ENCODE data around the gene GALNT2.

GALNT2 gene

DNA sequence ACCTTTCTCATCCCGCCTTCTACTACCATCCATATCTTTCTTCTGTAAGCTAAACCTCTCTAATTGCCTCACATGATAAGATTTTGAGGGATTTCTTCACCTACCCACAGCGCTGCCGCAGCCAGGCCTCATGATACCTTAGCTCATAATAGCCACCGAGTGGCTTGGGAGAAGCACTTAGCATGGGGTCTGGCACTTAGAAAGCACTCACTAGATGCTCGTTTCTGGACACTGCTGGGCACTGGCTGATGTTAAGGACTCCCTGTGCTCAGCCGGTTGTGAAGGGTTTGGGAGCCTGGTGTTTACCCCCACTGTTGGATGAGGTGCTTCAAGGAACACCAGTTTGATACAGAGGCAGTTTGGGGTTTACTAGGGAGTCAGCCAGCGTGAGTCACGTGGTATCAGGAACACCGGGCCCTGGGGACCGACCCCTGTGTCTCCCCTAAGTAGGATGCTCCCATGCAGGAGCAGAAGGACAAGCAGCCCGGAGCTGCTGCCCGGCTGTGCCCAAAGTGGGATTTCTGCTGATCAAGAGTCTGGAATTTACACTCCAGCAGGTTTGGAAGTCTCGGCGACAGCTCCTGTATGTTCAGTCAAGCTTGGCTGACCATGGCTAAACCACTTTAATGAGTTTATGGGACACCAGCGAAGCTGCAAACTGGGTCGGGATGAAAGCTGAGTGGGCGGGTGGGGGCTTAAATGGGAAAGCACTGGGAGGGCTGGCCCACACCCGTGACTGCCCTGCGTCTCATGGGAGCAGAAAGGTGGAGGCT is 63.3 kb downstream of the GALNT2 start:
- no peak for DNase-seq (ENCODE audit: low spot score)

DNA sequence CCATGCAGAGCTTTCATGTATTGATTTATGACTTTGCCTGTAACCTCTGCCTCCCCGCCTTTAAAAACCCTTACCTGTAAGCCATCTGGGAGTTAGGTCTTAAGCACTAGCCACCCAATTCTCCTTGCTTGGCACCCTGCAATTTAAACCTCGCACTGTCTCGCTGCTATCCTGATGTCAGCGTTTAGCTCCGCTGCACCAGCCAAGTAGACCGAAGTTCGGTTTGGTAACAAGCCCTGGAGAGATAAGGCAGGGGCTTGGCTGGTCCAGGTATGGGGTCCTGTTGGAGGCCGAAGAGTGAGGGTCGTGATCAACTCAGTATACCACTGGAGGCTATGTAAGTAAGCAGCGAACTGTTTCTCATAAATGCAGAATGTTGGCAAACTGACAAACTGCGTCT is 64.4 kb downstream of the GALNT2 start:
- DNase-seq (ENCODE audit: low spot score) = no peak

DNA sequence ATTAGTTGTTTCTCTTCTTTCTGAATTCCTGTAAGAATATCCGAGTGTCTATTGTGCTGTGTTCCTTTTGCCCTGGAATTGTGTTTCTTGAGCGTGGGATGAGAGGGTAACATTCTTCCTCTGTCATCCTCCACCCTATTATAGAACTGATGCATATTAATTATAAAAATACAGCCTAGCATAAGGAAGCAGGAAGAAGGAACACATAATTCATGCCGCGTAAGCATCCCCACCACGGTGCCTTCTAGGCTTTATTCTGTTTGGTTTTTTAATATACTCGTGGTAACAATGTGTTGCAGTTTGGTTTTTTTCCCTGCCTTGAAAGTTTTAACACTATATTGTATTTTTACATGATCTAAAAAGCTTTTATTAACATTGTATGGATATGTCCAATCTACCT is 65.7 kb downstream of the GALNT2 start:
- no peak for DNase-seq (ENCODE audit: low spot score)

DNA sequence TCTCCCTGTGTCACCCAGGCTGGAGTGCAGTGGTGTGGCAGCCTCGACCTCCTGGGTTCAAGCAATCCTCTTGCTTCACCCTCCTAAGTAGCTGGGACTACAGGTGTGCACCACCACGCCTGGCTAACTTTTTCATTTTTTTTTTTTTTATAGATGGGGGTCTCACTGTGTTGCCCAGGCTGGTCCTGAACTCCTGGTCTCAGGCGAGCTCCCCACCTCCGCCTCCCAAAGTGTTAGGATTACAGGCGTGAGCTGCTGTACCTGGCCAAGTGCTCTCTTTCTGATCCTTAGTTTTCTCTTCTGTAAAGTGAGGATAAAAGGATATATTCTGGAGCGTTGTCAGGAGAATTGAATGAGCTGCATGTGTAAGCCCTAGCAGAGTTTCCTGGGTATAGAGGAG is 68.7 kb downstream of the GALNT2 start:
- DNase-seq (ENCODE audit: low spot score) = no peak

DNA sequence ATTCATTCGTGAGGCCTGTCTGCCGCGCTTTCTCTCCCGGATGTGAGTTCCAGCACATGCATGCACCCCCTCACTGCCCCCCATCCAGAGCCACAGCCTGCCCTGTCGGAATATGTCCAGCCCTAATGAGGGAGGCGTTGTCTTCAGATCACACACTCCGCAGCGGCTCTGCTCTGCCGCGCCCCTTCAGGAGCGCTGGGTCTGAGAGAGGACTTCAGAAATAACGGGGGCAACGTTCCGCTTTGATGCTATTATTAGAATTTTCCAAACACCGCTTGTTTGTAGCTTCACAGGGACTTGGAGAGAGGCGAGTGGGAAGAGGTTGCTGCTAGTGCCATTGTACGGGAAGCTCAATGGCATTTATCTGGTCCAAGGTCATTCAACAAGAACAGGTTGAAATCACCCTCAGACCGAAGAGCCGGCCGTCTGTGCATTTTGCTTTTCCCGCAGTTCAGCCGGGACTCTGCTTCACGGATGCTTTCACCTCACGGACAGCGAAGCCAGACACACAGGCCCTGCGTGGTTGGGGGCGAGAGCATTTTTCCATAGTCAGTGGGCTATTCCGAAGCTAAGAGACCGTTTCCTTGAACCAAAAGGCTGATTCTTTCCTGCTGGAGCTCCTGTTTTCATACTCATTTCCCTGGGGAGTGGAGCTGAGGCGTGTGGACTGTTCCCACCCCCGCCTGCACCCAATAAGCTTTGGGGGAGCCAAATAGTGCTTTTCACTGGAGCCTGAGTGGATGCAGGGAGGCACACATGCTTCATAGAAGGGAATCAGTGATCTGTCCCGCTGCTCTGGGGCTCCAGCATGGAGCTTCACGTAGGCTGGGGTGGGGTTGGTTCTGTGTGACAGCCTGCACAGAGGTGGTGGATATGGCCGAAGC is 69.7 kb downstream of the GALNT2 start:
- no peak for DNase-seq (ENCODE audit: low spot score)

DNA sequence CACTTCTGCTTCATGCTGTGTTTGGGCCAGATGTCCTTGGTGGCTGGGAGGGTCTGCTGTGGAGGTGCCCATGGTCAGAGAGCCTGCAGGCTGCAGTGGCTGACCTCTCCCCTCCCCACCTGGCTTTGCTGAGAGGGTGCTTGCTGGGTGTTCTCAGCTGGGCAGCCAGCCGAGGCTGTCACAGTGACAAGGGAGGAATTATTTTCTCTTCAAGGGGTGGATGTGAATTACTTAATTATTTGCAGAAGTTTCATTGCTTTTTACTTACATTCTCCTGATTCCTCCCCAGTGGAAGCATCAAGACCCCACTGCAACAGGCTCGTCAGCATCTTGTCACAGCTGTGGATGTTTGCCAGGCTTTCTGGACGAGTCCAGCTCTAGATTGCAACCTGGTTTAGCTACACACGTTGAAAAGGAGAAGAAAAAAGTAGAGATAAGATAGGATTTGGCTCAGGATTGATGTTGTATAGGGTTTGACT is 70.3 kb downstream of the GALNT2 start:
- DNase-seq (ENCODE audit: low spot score) = no peak

DNA sequence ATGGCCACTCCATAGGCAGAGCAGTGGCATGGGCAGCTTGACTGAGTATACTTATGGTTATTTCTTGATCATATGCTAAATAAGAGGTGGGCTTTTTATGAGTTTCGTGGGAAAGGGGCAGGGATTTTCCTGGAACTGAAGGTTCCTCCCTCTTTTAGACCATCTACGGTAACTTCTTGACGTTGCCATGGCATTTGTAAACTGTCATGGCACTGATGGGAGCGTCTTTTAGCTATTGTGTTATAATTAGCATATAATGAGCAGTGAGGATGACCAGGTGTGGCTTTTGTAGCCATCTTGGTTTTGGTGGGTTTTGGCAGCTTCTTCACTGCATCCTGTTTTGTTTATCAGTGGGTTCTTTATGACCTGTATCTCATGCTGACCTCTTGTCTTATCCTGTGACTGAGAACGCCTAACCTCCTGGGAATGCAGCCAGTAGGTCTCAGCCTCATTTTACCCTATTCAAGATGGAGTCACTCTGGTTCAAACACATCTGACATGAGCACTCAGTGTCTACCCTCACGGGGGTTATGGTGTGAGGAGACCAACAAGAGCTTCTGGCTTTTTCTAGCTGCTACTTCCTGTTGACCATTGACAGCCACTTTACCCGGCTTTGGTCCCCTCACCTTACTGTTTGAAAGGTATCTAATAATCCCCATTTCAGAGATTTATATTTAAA is 71.7 kb downstream of the GALNT2 start:
- DNase-seq (ENCODE audit: low spot score) = no peak

DNA sequence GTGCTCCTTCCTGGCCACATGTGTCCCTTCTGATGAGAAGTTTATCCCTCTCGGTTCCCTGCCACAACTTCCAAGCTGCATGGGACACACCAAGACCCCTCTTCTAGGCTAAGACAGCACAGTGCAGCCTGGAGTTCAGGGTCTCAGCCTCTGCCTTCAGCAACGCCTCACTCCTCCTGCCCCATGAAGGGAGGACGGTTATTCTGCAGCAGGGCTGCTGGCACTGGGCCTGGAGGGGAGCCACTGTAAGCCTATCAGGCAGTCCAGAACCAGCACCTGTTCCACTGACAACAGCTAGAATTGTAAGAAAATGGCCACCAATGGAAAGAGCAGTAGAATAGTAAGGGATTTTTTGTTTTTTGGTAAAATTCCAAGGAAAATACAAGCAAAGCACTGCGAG is 72.3 kb downstream of the GALNT2 start:
- no peak for DNase-seq (ENCODE audit: low spot score)

DNA sequence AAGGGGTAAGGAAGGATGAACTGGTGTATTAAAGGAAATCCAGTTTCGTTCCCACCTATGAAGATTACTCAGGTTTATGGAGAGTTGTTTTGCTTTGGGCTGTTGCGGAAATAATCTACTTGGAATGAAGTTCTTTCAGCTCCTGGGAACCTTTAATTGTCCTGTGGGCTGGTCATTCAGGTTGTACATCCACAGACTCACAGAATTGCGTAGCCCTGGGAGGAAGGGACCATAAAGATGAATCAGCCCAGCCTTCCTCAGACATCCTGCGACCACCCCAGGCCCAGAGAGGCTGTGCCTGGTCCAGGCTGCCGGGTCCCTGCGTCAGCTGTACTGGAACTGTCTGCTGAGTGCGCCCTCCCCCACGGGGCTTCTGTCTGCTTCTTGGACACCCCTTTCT is 72.7 kb downstream of the GALNT2 start:
- no peak for DNase-seq (ENCODE audit: low spot score)

DNA sequence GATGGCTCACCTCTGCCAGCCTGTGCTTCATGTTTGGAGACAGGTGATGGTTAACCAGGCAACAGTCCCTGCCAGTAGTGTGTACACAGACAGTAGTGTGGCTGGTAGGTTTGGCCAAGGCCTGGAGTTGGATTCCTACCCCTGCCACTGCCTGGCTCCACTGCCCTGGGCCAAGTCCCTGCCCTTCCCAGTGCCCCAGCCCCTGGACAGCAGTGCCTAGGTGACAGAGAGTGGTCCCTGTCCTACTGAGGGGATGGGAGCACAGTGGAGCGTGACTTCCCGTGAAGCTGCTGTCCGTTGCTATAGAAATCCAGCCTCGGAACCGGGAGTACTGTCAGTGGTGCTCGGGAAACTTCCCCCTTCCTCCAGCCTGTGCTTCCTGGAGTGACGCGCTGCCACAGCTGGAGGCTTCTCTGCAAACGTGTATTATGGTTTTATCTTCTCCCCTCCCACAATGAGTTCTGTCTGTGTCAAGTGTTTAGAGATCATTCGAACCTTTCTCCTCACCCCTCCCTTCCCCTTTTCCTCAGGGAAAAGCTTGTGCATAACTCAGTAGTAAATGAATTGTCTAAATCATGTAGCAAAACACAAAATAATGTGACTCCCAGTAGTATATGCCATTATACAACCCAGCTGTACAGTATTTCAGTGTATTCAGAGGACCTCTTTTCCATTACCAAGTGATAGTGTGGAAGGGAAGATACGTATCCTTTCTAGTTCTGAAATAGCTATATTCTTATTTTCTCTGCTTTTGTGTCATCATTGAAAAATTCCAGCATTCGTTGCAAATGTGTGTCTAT is 73.4 kb downstream of the GALNT2 start:
- DNase-seq (ENCODE audit: low spot score) = no peak

DNA sequence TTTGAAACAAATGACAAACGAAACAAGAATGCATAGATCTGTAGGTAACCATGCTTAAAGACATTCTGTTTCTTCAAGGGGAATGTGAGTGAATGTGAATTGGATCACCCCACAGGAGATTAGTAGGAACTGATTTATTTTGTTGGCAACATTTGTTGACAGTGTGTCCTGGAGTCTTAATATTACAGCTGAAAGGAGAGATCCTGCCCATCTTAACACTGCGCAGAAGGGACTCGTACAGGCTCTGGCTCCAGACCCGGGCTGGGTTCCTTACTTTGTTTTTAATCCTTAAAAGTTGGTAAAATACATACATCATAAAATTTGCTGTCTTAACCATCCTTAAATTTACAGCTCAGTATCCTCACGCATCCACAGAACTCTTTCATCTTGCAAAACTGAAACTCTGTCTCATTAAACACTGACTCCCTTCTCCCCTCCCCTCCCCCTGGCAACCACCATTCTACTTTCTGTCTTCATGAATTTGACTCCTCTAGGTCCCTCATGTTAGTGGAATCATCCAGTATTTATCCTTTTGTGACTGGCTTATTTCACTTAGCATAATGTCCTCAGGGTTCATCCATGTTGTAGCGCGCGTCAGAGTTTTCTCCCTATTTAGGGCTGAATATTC is 74.1 kb downstream of the GALNT2 start:
- no peak for DNase-seq (ENCODE audit: low spot score)

DNA sequence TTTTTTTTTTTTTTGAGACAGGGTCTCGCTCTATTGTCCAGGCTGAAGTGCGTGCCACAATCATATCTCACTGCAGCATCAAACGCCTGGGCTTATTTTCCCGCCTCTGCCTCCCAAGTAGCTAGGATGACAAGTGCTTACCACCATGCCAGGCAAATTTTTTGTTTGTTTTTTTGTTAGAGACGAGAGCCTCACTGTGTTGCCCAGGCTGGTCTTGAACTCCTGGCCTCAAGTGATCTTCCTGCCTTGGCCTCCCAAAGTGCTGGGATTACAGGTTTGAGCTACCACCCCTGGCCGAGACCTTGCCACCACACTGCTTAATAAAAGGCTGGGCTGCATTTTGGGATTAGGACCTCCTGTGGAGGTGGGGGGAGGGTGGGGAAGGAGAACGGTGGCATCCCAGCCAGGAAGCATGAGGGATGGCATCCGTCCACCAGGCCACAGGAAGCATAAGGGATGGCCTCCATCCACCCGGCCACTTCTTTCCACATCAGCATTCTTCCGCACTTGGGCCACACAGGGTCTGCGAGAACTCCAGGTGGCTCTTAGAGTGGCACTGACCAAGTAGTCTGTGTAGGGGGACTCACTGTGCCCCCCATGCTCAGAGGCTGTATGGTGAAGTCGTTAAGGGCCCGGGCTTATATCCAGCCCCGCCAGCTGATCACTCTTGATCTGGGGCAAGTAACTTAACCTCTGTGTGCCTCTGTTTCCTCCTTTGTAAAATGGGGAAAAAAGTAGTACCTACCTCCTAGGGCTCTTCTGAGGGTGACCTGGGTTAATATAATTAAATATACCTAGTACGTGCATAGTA is 75.0 kb downstream of the GALNT2 start:
- no peak for DNase-seq (ENCODE audit: low spot score)

DNA sequence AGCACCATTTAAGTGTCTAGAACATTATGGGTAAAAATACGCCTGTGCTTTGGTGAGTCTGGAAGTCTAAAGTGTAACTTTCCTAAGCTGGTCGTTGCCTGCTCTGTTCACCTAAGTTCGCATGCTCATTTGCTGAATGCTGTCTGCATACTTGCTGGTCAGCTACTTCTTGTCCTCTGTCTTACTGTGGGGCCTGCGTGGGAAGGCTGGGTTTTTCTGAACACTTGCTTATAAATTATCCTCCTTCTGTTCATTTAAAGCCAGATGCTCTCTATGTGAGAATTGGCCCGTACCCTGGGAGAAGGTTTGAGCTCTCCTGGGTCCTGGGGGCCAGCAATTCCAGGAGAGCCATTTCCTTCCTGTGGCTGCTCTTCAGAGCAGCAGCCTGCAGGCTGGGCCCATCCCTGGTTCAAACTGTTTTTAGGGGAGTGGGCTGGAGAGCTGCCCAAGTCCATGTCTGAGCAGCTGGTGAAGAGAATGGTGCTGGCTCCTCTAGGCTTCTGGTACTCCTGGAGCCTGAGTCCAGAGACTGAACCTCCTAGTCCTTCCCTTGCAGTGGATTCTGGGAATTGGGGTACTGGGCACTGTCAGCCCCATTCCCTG is 75.7 kb downstream of the GALNT2 start:
- DNase-seq (ENCODE audit: low spot score) = no peak

DNA sequence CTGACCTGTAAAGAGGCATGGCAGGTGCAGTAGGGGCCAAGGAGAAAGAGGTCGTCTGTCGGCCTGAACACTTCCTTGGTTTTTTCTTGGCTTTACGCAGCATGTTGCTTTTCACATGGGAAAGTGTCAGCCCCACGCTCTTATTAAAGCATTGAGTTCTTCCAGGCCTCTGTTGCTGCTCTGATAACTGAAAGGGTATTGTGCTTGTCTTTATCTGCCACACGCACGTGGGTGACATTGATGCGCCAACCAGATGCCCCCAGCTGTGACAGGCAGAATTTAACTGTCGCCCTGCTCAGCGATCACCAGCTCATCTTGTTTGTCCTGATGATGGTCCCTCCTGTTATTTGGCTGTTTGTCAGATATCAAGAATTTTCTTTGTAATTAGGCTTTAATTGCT is 76.5 kb downstream of the GALNT2 start:
- DNase-seq (ENCODE audit: low spot score) = no peak

DNA sequence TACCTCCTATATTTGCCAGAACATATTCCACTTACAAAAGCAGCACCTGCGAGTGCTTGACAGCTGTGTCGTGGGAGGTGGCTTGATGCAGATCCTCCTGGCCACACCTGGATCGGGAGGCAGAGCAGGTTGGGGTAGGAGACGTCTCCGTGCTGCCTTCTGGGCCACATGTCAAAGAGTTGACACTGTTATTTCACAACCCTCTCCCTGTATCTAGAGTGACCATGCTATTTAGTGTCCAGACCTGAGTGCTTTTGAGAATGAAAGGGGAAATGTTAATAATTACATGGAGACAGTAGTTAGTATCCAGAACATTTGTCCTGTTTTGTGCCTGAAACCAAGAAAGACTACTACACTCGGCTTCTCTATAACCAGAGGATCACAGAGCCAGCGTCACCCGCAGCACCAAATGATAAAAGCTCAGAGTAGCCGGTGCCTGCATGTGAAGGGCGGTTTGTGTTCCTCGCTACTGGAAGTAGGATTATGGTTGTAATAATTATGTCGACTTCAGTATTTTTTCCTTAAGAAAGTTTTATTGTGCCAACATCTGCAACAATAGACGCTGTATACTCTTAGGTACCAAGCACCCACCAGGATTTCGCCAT is 77.1 kb downstream of the GALNT2 start:
- no peak for DNase-seq (ENCODE audit: low spot score)

DNA sequence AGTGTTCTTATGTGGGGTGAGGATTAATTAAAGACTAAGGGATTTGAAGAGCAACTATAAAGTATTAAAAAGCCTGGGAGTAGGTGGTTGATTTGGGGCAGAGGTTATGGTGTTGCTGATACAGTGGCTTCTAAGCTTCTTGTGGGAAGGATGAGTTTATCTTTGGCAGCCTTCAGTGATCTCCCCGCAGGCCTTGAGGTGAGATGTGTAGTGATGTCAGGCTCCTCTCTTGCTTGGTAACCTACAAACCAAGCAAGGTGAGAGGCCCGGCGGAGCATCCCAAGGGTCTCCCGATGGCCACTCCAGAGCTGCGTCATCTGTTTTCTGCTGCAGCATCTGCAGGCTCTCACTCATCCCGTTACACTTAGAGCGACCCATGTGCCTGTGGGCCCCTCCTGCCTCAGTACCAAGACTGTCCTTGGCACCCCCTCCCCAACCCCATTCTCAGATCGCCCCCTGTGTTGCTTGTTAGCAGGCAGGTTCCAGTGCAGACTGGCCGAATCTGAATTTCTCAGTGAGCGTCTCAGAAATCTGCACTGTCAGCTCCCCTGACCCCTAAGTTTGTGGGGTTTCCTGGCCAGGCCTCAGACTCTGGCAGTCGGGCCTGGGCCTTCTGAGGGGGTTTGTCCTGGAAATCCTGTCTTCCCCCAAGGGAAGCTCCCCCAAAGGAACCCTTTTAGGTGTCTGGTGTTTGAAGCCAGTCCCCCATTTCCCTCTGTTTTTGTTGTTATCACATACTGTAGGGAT is 77.9 kb downstream of the GALNT2 start:
- no peak for DNase-seq (ENCODE audit: low spot score)

DNA sequence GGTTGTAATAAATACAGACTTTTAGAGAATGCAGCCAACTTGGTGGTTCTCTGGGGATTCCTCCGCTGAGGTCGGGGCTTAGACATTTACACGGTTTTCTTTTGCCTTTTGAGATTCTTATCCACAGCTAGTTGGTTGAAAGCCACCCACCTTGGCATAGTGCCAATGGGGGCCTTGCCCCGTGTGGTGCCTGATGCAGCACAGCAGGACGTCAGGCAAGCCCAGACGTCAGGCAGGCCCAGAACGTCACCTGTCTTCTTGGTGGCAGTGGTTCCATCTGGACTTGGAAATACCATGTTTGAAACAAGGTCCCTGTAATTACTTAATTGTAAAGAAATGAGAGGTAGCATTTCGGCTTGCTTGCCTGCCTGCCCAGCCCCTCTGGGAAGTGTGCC is 78.5 kb downstream of the GALNT2 start:
- DNase-seq (ENCODE audit: low spot score) = no peak

DNA sequence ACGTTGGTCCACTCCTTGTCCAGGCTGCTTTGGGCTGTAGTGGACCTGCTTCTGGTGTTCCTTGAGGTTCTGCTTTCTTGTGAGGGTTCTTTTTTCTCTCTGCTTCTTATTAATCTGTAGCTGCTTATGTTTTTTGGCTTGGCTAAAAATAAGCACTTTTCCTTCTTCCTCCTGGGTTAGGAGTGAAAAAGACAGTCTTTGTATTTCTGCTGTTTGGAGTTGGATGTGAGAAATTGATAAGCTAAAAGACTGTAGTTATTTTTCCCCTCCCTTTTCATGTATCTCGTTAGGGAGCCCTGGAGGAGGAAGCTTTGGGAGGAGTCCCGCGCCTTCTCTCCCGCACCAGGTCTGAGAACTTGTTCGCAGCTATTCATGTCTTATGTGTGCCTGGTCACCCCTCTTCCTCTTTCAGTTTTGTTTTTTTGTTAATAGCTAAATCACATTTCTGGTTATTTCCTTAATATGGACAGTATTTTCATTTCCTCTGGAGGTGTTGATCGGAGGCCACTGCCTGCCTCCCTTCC is 79.0 kb downstream of the GALNT2 start:
- DNase-seq (ENCODE audit: low spot score) = no peak

DNA sequence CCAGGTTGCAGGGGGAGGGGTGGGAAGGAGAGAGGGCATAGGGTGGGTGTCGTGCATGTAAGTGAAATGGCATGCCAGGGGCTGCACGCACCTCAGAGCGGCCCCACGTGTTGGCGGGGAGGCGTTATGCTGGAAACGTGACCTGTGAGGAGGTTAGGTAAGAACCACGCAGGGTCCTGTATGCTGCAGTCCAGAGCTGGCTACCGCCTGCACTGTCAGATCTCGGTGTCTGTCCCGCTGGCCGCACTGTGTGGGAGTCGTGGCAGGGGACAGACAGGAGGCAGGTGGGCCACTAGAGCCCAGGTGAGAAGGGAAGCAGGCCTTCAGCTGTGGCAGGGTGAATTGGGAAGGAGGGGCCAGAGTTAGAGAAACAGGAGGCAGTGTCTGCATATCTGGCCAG is 79.7 kb downstream of the GALNT2 start:
- no peak for DNase-seq (ENCODE audit: low spot score)

Data from RKO (cell line).